ENCODE data around the gene KRTAP2-2.
"Not testable (repeated sequence)": the region's sequence is repeated elsewhere in the genome, so short reads cannot be mapped to it uniquely, and the experiment has no call there.

KRTAP2-2 gene

GRCh38 chr17:41065829-41066624 is 11.0 kb upstream of the KRTAP2-2 start, which contains the start of gene KRTAP2-4:
TSS of gene KRTAP2-4 (minus strand) at chr17:41065879. CDS start at chr17:41065845, 34 bp downstream.
- no peaks in the 10 kb centered on the region for H4K20me1 ChIP-seq (ENCODE audit: insufficient read depth, low read length, poor library complexity, severe bottlenecking)
- H3K4me1 ChIP-seq (ENCODE audit: insufficient read depth, low read length, poor library complexity, severe bottlenecking): peaks cover 8% of the 10 kb centered on the region

GRCh38 chr17:41065016-41065689 is 10.1 kb upstream of the KRTAP2-2 start:
- not testable (repeated sequence) for H3K79me2 ChIP-seq (ENCODE audit: insufficient read depth, low read length); H3F3A ChIP-seq (ENCODE audit: low read depth); H3K36me3 ChIP-seq (ENCODE audit: insufficient read depth, low read length); H3K4me3 ChIP-seq (ENCODE audit: low read length, poor library complexity, severe bottlenecking); H3K9me2 ChIP-seq (replicated peaks; ENCODE audit: low read depth, low read length); H3K4me1 ChIP-seq (ENCODE audit: insufficient read depth, low read length, poor library complexity, severe bottlenecking); H3K9me3 ChIP-seq (ENCODE audit: insufficient read depth, low read depth, low read length); H2AFZ ChIP-seq (ENCODE audit: low read length); H3K27me3 ChIP-seq (ENCODE audit: insufficient read depth, low read length, poor library complexity, severe bottlenecking); H3K4me2 ChIP-seq (ENCODE audit: low read depth, low read length, poor library complexity, severe bottlenecking); H3K9ac ChIP-seq (ENCODE audit: low read depth, low read length, poor library complexity, severe bottlenecking); H4K20me1 ChIP-seq (ENCODE audit: insufficient read depth, low read length, poor library complexity, severe bottlenecking)

More at GRCh38 chr17:41065829-41066624, 11.0 kb upstream of the KRTAP2-2 start, which contains the start of gene KRTAP2-4:
- H3K36me3 ChIP-seq (ENCODE audit: insufficient read depth, low read length): no peaks in the 10 kb centered on the region
- no peaks in the 10 kb centered on the region for H3K79me2 ChIP-seq (ENCODE audit: insufficient read depth, low read length)
- TF ChIP-seq EZH2phosphoT487 (IDR thresholded peaks at IDR 0.05; ENCODE audit: borderline replicate concordance) (no peak), CTCF (conservative IDR thresholded peaks at IDR 0.05; ENCODE audit: low read length) (no peak)
- H3K9me3 ChIP-seq (ENCODE audit: insufficient read depth, low read depth, low read length): no peaks in the 10 kb centered on the region
- H3K9me2 ChIP-seq (replicated peaks; ENCODE audit: low read depth, low read length): no peaks in the 10 kb centered on the region
- no peak within 1 kb of the TSS for H2AFZ ChIP-seq (ENCODE audit: low read length)
- no peaks in the 10 kb centered on the region for H3K27me3 ChIP-seq (ENCODE audit: insufficient read depth, low read length, poor library complexity, severe bottlenecking)
- no peaks in the 10 kb centered on the region for H3F3A ChIP-seq (ENCODE audit: low read depth)
- H3K4me3 ChIP-seq (ENCODE audit: low read length, poor library complexity, severe bottlenecking): no peak within 1 kb of the TSS
- H3K9ac ChIP-seq (ENCODE audit: low read depth, low read length, poor library complexity, severe bottlenecking): no peak within 1 kb of the TSS
- H3K4me2 ChIP-seq (ENCODE audit: low read depth, low read length, poor library complexity, severe bottlenecking): no peak within 1 kb of the TSS

GRCh38 chr17:41064301-41064700 is 9.3 kb upstream of the KRTAP2-2 start:
- H3K4me3 ChIP-seq (ENCODE audit: low read length, poor library complexity, severe bottlenecking): no peak overlapping the region
- no peak overlapping the region for H2AFZ ChIP-seq (ENCODE audit: low read length)
- TF ChIP-seq CTCF (conservative IDR thresholded peaks at IDR 0.05; ENCODE audit: low read length) (no peak), EZH2phosphoT487 (IDR thresholded peaks at IDR 0.05; ENCODE audit: borderline replicate concordance) (no peak)
- H3K9ac ChIP-seq (ENCODE audit: low read depth, low read length, poor library complexity, severe bottlenecking): no peak overlapping the region
- peaks cover 4% of the 10 kb centered on the region for H3K4me1 ChIP-seq (ENCODE audit: insufficient read depth, low read length, poor library complexity, severe bottlenecking)
- H3K79me2 ChIP-seq (ENCODE audit: insufficient read depth, low read length): no peaks in the 10 kb centered on the region
- H3K4me2 ChIP-seq (ENCODE audit: low read depth, low read length, poor library complexity, severe bottlenecking): no peak overlapping the region
- no peaks in the 10 kb centered on the region for H3K36me3 ChIP-seq (ENCODE audit: insufficient read depth, low read length)
- H3K9me2 ChIP-seq (replicated peaks; ENCODE audit: low read depth, low read length): no peaks in the 10 kb centered on the region
- no peaks in the 10 kb centered on the region for H3F3A ChIP-seq (ENCODE audit: low read depth)
- no peaks in the 10 kb centered on the region for H4K20me1 ChIP-seq (ENCODE audit: insufficient read depth, low read length, poor library complexity, severe bottlenecking)
- H3K9me3 ChIP-seq (ENCODE audit: insufficient read depth, low read depth, low read length): no peaks in the 10 kb centered on the region
- no peaks in the 10 kb centered on the region for H3K27me3 ChIP-seq (ENCODE audit: insufficient read depth, low read length, poor library complexity, severe bottlenecking)

Measured in Loucy (cell line).